Stimulated activated CD4-positive, alpha-beta T cell treated with anti-CD3 and anti-CD28 coated beads, Interleukin-2, amount 100 ng/mL, for 24 hours (primary cell): ENCODE data around the gene PPP1R12B.
"Not testable (repeated sequence)": the region's sequence is repeated elsewhere in the genome, so short reads cannot be mapped to it uniquely, and the experiment has no call there.

ENCODE experiments used
- DNase-seq, 2 donors: peaks; one replicate each; pipeline ENCODE4 v3.0.0-alpha.2; 2020

PPP1R12B gene

DNA sequence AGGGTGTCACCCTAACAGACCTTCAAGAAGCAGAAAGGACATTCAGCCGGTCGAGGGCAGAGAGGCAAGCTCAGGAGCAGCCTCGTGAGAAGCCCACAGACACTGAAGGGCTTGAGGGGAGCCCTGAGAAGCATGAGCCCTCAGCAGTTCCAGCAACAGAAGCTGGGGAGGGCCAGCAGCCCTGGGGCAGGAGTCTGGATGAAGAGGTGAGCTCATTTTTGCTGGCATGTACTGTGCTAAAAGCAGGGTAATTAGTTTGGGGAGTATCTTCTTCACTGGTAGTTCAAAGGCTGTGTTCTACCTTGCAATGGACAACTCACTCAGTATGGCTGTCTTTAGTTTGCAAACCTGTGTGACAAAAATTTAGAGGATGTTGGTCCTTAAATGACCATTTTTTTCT is 144.6 kb downstream of the PPP1R12B start:
- not testable (repeated sequence) for DNase-seq

GRCh38 chr1:202498542-202498941 is 150.0 kb downstream of the PPP1R12B start:
- no peak for DNase-seq

DNA sequence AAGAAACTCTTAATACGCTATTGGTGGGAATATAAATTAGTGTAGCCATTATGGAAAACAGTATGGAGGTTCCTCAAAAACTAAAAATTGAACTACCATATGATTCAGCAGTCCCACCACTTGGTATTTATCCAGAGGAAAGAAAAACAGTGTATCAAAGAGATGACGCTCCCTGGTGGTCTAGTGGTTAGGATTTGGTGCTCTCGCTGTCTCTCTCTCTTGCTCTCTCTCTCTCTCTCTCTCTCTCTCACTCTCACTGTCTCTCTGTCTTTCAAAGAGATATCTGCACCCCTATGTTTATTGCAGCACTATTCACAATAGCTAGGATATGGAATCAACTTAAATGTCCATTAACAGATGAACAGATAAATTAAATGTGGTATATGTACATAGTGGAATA is 151.5 kb downstream of the PPP1R12B start:
- not testable (repeated sequence) for DNase-seq

DNA sequence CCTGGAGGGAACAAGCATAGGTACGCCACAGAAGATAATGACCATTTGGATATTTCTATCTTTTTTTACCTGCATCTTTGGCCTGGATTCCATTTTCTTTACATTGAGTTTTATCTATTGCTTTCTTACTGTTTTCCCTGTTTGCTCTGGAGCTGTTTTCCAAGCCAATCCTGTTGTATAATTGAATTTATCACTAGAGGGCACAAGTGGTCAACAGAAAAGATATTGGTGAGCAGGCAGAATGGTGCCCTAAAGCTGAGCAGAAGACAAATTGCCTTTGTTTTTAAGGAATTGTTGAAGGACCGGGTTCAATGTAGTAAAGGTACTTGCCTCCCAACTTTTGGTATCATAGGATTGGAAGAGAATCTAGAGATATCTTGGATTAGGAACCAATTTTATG is 152.8 kb downstream of the PPP1R12B start:
- no peak for DNase-seq

- no peak for DNase-seq
Measured at GRCh38 chr1:202505356-202505755, 156.9 kb downstream of the PPP1R12B start.

GRCh38 chr1:202505880-202506575 is 157.5 kb downstream of the PPP1R12B start:
- DNase-seq: not testable (repeated sequence)

GRCh38 chr1:202508863-202509262 is 160.4 kb downstream of the PPP1R12B start:
- DNase-seq: not testable (repeated sequence)

DNA sequence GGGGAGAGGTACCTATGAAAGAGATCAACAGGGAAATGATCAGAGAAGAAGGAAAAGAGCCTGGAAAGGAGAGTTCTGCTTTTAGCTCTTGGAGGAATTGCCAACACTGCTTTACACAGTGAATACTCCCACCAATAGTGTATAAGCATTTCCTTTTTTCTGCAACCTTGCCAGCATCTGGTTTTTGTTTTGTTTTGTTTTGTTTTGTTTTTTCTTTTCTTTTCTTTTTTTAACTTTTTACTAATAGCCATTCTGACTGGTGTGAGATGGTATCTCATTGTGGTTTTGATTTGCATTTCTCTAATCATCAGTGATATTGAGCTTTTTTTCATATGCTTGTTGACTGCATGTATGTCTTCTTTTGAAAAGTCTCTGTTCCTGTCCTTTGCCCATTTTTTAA is 165.4 kb downstream of the PPP1R12B start:
- DNase-seq: not testable (repeated sequence)

DNA sequence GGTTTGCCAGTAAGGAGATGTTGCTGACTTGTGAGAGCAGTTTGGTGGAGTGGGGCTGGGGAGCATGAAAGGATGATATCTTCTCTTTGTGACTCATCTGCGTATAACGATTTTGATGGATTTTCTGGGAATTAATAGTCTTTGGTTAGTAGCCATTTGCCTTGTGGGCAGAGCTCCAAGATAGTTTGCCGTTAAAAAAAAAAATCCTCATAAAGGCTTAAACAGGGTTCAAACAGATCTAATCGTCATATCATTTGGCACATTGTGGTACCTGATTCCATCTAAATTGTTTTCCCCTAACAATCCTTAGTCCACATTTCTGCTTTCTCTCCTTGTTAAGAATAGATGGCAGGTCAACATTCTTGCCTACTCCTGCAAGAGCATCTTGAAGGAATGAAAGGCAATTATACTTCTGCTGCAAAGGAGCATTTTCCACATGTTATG is 168.0 kb downstream of the PPP1R12B start:
- DNase-seq: no peak

- not testable (repeated sequence) for DNase-seq
Measured at GRCh38 chr1:202517146-202517545, 168.6 kb downstream of the PPP1R12B start.

GRCh38 chr1:202518180-202518579 is 169.7 kb downstream of the PPP1R12B start:
- not testable (repeated sequence) for DNase-seq

- not testable (repeated sequence) for DNase-seq
Measured at GRCh38 chr1:202518905-202519304, 170.4 kb downstream of the PPP1R12B start.

DNA sequence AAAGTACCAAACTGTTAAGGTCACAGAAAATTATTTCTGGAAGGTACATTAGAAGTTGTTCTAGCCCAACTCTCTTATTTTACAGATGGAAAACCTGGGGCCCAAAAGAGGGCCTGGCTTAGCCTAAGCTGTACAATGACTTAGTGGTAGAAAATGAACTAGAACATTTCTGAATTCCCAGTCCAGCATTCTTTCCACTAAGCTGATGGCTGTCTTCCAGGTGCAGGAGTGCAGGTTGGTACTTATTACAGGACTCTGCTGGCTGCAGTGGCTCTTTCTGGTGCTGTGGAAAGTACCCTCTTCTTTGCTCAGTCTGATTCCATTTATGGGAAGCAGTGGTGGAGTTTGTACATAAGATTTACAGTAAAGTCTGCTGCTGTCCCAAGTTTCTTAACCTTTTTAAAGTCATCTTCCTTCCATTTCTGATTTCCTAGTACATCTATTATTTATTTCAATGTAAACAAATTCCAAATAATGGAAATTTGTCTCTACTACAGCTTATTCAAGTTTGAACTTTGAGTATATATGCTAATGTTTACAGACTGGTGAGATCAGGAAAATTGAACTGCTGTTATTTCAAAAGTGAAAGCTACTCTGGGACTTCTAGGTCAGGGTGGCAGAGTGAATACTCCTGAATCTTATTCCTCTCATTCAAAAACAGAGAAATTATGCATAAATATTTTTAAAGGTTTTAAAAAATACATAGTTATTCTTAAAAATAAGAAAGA is 171.8 kb downstream of the PPP1R12B start:
- DNase-seq: not testable (repeated sequence)

DNA sequence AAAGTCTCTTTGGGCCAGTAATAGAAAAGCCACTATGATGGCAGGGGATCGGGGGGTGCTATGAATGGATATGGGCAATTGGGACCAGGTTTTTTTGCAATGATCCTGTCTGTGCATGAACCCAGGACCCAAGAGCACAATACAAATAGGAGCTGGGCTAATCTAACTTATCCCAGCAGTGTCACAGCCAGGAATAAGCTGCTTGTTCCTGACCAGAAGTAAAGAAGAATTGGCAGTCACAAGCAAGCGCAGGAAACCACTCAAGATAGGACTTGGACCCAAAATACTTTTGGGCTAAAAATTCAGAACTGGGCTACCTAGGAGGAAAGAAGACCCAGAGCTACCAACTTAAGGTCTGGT is 172.3 kb downstream of the PPP1R12B start:
- not testable (repeated sequence) for DNase-seq

DNA sequence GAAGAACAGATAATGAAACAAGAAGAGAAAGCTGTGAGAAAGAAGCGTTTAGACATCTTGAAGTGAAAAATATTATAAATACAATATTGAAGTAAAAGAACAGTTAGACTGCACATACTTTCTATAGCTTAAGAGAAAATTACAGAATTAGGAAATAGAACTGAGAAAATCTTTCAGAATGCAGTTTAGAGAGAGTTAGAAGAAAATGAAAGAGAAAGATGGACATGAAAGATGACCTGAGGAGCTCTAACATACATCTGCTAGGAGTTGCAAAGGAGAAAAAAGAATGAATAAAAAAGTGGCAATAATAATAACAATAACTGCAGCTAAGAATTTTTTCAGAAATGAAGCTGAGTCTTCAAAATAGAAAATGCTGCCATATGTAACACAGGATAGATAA is 173.0 kb downstream of the PPP1R12B start:
- not testable (repeated sequence) for DNase-seq

- DNase-seq: no peak
Measured at GRCh38 chr1:202521886-202522285, 173.4 kb downstream of the PPP1R12B start.

DNA sequence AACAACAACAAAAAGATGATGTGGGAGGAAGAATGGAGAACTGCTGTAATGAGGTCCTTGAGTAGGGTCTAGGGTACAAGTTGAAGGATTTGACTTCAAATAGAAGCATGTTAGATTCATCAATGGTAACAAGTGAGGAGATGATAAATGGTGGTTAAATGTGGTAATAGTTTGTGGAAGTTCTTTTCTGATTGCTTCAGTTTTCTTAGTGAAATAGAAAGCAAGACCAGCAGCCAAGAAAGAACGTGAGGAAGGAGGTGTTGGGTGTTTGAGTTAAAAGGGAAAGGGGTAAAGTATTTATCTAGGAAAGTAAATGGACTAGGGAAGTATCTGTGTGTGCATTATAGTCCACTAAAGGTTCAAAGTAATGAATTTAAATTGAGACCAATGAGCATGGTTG is 177.6 kb downstream of the PPP1R12B start:
- DNase-seq: not testable (repeated sequence)

DNA sequence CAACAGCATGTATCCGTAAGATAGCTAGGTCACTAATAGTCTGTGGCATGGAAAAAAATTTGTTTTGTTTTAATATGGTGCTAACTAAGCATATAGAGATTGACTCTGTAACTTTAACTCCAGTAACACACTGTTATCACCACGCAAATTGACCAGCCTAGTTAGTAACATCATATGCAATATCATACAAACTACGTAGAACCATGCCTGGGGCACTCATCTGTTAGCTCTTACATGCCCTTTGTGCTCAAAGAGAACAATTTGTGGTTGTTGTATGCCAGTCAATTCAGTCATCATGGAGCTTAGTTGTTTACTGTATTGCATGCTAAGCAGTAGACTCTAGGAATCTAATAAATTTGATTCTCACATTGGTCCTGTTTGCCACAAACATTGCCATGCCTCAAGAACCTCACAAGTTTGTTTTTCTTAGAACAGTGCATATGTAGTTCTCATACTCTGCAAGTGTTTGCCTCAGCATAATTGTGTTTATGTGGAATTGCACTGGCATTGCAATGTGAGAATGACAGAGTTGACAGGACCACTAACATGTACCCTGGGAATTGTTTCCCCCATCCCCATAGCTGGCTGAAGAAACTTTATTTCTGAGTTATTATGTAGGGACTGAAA is 179.7 kb downstream of the PPP1R12B start:
- DNase-seq: not testable (repeated sequence)

GRCh38 chr1:202530686-202531085 is 182.2 kb downstream of the PPP1R12B start:
- DNase-seq: not testable (repeated sequence)

DNA sequence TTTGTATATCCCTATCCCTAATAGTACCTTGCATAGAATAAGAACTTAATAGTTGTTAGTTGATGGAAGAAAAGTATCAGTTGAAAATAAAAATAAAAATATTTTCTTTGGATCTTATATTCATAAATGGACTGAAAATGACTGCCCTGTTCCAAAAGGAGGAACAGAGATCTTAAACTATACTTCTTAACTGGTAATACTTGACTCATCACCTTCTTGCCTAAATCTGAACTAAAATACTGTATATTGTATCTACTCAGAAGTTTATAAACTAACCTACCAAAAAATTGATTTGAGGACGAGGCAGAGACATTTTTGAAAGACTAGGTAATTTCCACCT is 182.9 kb downstream of the PPP1R12B start:
- no peak for DNase-seq

DNA sequence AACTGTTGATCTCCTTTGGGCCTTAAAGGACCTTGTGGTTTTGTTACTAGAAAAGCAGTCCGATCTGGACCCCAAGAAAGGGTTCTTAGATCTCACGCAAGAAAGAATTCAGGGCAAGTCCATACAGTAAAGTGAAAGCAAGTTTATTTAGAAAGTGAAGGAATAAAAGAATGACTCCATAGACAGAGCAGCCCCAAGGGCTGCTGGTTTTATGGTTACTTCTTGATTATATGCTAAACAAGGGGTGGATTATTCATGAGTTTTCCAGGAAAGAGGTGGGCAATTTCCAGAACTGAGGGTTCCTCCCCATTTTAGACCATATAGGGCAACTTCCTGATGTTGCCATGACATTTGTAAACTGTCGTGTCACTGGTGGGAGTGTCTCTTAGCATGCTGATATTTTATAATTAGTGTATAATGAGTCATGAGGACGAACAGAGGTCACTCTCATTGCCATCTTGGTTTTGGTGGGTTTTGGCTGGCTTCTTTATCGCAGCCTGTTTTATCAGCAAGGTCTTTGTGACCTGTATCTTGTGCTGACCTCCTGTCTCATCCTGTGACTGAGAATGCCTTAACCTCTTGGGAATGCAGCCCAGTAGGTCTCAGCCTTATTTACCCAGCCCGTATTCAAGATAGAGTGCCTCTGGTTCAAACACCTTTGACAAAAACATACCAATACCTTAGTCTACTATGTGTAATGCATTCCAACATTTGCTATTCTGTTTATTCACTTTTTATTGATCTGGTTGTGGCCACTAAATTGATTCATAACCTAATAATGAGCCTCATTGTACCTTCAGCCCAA is 183.5 kb downstream of the PPP1R12B start:
- DNase-seq: not testable (repeated sequence)

DNA sequence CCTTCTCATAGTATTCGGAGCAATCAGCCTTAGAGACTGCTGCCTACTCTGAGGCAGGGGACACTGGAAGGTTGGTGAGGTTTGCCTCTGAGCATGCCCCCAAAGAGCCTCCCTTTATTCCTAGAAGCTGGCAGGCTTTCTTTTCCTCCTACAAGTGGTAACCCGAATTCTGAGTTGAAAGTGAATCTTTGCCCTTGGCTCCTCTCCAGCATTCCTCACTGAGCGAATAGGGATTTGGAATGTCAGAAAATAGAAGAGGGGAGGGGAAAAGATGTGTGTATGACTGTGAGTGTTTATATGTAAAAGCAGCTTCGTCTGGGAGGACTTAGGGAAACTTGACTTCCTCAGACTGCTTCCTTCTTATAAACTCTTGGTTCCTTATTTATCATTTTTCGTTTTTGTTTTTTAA is 190.7 kb downstream of the PPP1R12B start:
- DNase-seq: not testable (repeated sequence)

DNA sequence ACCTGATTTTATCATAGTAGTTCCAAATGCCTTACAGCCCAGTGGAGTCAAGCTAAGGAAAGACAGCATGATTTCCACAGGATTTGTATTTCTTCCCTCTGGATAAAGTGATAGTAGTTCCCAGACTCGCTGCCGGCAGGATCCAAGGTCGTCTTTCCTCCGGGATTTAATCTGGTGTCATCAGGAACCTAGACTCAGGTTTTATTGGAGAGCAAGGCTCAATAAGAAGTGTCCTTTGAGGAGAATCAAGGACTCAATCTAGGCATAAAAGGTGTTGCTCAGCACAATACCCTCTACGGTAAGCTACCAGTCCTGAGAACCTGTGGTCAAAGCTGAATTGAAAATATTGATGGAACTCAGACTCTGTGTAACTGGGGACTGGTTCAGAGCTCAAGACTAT is 191.1 kb downstream of the PPP1R12B start:
- DNase-seq: not testable (repeated sequence)
